Astrocyte of the hippocampus (primary cell): ENCODE results near the gene SETD4.
"Not testable (repeated sequence)": the region's sequence is repeated elsewhere in the genome, so short reads cannot be mapped to it uniquely, and the experiment has no call there.

Experiments used
- DNase-seq: peaks from one replicate; pipeline ENCODE4 v3.0.0; 2011; ENCODE audit warnings: low read depth, low spot score

SETD4 gene, protein sequence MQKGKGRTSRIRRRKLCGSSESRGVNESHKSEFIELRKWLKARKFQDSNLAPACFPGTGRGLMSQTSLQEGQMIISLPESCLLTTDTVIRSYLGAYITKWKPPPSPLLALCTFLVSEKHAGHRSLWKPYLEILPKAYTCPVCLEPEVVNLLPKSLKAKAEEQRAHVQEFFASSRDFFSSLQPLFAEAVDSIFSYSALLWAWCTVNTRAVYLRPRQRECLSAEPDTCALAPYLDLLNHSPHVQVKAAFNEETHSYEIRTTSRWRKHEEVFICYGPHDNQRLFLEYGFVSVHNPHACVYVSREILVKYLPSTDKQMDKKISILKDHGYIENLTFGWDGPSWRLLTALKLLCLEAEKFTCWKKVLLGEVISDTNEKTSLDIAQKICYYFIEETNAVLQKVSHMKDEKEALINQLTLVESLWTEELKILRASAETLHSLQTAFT

DNA sequence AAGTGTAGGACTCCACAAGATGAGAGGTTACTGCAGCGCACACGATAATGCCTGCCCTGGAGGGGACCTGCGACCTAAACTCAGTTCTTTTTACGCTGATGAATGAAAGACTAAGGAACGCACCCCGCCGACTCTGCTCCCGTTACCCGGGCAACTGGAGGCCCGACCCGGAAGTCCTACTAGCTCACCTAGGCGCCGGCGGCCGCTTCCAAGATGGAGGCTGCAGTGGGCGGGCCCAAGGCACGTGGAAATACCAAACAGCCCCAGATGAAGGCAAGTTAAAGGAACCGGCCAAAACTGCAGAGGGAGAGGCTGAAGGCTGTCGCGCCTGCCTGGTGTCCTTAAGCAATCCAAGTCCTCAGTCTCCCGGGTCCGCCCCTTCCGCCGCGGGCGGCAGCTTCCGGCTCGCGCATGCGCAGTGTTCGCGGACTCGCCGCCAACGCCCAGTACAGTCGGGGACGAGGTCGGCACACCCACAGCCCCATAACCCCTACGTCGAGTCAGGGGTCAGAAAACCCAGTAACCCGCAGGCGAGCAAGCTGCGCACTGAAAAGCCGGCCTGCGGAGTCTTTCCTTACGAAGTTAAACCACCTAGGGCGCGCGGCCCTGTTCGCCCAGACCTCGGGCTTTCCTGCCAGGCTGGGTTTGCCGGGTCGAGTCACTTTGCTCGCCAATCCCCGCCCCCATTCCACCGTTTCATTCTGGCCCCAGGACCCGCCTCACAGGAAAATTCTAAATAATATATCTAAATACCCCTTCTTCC, at the start of gene SETD4:
SETD4 (minus strand) TSS at position 368 of the 763 bp plus-strand sequence. CDS start 1,638 bp downstream, outside the sequence.
- peak; percentile 95 for DNase-seq

- DNase-seq = no peak
Observed at GRCh38 chr21:36109868-36110267, 49.5 kb upstream of the SETD4 start.

DNA sequence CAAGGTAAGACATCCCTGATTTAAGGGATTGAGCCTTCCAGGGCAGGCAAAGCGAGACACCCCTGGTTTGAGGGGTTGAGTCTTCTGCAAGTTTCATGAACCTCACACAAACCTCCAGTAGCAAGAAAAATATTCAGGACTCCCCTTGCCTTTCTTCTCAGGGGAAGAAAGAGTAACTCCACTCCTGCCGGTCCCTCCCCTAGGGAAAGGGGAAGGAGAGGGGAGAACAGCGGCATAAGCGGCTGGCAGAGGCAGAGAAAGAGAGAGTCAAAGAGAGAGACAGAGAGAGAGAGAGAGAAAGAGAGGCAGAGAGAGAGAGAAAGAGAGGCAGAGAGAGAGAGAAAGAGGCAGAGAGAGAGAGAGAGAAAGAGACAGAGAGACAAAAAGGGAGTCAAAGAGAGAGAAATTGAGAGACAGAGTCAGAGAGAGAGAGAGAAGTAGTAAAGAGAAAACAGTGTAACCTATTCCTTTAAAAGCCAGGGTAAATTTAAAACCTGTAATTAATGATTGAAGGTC, 45.1 kb upstream of the SETD4 start:
- no peak for DNase-seq

- DNase-seq = peak; percentile 77
Observed at GRCh38 chr21:36104317-36105300, 44.3 kb upstream of the SETD4 start.

DNA sequence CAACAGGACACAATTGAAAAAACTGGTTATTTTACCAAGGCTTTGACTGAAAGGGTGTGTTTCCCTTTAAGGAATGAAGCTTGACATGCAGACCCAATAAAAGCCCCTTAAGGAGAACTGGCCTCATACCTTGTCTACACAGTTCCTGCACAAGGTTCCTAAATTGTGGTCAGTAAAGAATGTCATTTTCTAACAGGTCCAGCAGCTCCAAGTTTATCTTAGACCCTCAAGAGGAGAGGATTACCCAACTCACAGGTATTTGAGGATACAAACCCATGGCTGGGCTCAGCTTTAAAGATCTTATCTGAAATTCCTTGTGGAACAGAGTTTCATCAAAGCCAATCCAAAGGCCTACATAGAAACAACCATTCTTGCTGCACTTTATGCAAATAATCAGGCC, 43.1 kb upstream of the SETD4 start:
- DNase-seq = no peak

DNA sequence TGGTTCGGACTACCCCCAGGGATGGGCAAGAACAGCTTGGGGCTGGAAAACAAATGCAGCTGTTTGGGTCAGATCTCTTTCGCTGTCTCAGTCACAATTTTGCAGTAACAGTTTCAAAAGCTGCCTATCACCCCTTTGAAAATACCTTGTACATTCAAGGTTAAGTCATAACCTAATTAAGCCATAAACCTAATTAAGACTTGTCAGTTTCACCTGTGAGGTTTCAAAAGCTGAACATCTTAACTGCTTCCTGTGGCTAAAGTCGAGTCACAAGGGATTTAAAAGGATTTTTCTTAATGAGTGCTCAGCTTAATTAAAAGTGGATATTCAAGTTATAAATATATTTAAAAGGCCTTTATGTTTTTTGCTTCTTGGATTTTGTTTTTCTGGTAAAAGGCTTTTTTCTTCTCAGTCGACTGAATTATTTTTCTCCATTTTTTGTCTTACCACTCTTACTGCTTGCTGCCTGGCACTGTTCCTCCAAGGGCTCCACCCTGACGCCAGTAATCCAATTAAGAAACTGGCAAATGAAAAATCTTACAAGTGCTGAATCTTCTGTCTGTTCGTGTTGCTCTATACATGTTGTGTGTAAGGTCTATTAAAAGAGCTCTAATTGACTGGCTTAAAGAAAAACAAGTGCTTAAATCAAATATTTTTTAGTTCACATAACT, 40.8 kb upstream of the SETD4 start:
- DNase-seq = no peak

GRCh38 chr21:36099695-36100211, 39.4 kb upstream of the SETD4 start:
- not testable (repeated sequence) for DNase-seq

DNA sequence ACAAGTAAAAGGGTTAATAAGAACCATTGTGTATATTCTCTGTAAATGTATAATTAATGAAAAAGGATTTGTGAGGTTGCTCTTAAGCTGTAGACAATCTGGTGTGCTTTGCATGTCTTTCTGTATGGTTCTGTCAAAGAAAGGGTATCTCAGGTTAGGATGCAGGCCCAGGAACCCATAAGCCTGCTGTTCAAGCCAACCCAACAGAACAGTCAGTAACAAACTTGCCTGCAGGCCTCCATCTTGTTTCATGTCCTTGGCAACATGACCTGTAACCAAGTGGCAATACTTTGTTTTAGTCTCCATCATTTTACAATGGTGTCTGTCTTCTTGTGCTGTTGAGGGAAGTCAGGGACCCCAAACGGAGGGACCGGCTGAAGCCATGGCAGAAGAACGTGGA, 38.7 kb upstream of the SETD4 start:
- DNase-seq = no peak

DNA sequence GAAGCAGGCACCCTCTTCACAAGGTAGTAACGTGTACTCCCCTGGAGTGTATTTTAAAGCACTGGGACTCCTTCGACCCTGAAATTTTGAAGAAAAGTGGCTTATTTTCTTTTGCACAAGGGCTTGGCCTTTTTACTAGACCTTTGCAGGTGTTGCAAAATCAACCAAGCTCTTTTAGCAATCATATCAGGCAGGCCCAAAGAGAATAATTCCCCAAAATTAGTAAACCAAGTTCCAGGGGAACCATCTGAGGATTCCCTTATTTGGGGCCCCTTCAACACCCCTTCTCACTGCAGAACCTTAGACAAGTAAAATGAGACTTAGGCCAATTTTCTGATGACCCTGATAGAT, 37.8 kb upstream of the SETD4 start:
- no peak for DNase-seq

GRCh38 chr21:36097427-36098181, 37.3 kb upstream of the SETD4 start:
- peak; percentile 67 for DNase-seq

- peak; percentile 32 for DNase-seq
Observed at GRCh38 chr21:36096398-36097290, 36.3 kb upstream of the SETD4 start.

GRCh38 chr21:36093512-36093911, 33.2 kb upstream of the SETD4 start:
- no peak for DNase-seq

GRCh38 chr21:36092681-36093080, 32.4 kb upstream of the SETD4 start:
- no peak for DNase-seq

GRCh38 chr21:36089946-36090345, 29.6 kb upstream of the SETD4 start:
- no peak for DNase-seq

DNA sequence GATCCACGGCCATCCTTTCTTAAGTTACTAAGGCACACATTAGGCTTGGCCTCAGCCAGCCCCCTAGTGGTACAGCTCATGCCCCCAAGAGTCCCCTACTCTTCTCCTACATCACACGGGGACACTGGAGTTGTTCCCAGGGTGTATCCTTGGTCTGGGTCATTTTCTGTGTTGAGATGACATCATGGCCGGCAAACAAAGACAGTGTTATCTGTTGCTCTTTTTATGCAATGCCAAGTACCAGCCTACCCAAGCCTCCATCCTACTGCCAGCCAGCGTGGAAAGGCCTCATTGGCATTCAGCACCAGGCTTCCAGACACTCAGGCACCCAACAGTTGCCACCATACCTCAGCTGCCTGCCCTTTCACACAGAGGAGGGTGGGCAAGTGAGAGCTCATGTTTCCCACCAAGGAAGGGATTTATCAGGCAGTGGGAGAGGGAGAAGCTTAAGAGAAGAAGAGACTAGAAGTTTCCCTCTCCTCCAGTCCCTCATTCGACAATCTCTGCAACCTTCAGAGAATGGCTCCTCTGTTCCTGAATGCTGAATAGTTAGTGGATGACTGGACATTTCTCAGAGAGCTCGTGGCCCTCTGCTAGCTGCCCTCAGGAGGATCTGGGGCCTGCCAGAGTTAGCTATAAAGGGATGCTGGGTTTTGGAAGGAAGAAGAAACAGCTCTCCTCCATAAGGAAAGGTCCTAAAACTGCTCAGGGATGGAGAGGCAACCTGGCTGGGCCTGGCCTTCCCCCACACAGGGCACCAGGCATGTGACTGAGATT, 27.2 kb upstream of the SETD4 start:
- peak; percentile 37 for DNase-seq

GRCh38 chr21:36082237-36082664, 21.9 kb upstream of the SETD4 start:
- no peak for DNase-seq

GRCh38 chr21:36080386-36080785, 20.1 kb upstream of the SETD4 start:
- DNase-seq = no peak

DNA sequence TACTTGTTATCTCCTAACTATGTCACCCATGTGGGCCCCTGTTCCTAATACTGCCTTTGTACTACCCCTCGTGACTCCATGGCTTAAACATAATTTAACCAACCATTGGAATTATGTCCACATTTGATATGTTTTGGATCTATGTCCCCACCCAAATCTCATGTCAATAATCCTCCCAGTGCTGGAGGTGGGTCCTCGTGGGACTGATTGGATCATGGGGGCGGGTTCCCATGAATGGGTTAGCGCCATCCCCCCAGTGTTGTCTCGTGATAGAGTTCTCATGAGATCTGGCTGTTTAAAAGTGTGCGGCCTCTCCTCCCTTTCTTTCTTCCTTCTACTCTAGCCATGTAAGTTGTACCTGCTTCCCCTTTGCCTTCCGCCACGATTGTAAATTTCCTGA, 19.3 kb upstream of the SETD4 start:
- no peak for DNase-seq
